SK-N-SH (cell line): ENCODE measurements around the gene ADGRL3. TPM values are rescaled to one million over a fixed set of nuclear protein-coding genes. Genes with fewer than 3 reads are reported as not detected.

Source experiments
- CTCF ChIA-PET: fragments of 300-600, 350-600 bp; formaldehyde crosslinking; extraction: SDS; loops from one replicate; lab custom pipeline; 2021; lab: Yijun Ruan, JAX
- POLR2A ChIA-PET: fragments of 350-600 bp; sonication (Branson Sonifier 250); formaldehyde crosslinking; extraction: SDS; loops from one replicate; lab custom pipeline; 2020; ENCODE audit warnings: antibody characterized with exemption, inconsistent platforms; lab: Yijun Ruan, JAX
- DNase-seq: peaks from one replicate; pipeline ENCODE4 v3.0.0; 2012
- H2AFZ ChIP-seq: fragments of 200-600 bp; sonication (generic); 2 replicates; pipeline ENCODE4 v1.8.1; 2016; ENCODE audit warnings: antibody characterized with exemption, mild to moderate bottlenecking, low read depth
- H3F3A ChIP-seq: fragments of 200-600 bp; sonication (generic); replicated peaks from 2 replicates; pipeline ENCODE3; 2016; ENCODE audit warnings: antibody characterized with exemption, mild to moderate bottlenecking; ENCODE audit not compliant: insufficient read depth
- H3K27ac ChIP-seq, 2 experiments: fragments of 200-500 bp in 1 of 2; fragments of 200-600 bp in 1 of 2; sonication (Bioruptor generic) in 1 of 2; sonication (generic), shearing (Covaris generic) in 1 of 2; 2 replicates each; pipeline versions ENCODE4 v1.5.1 to v1.6.1; 2014 to 2016; ENCODE audit warnings: low read depth in 2 of 2, inconsistent platforms in 1 of 2, low read length in 1 of 2, mild to moderate bottlenecking in 1 of 2, mixed read lengths in 1 of 2
- H3K27me3 ChIP-seq: fragments of 200-600 bp; sonication (generic), shearing (Covaris generic); 2 replicates; pipeline ENCODE4 v1.6.1; 2016; ENCODE audit warnings: mixed run types; ENCODE audit not compliant: insufficient read depth
- H3K36me3 ChIP-seq, 2 experiments: fragments of 200-500 bp in 1 of 2; fragments of 200-600 bp in 1 of 2; sonication (Bioruptor generic) in 1 of 2; sonication (generic) in 1 of 2; replicated peaks in 1 of 2; 2 replicates each; pipeline versions ENCODE3 to v1.5.1; 2014 to 2016; ENCODE audit warnings: low read length in 1 of 2, mild to moderate bottlenecking in 1 of 2; ENCODE audit not compliant: insufficient read depth in 2 of 2, control insufficient read depth in 1 of 2
- H3K4me1 ChIP-seq, 2 experiments: fragments of 200-500 bp in 1 of 2; fragments of 200-600 bp in 1 of 2; sonication (Bioruptor generic) in 1 of 2; sonication (generic), shearing (Covaris generic) in 1 of 2; 2 replicates each; pipeline versions ENCODE4 v1.5.1 to v1.6.1; 2014 to 2016; ENCODE audit warnings: low read depth in 1 of 2, low read length in 1 of 2, mixed run types in 1 of 2; ENCODE audit not compliant: insufficient read depth in 2 of 2, control insufficient read depth in 1 of 2
- H3K4me2 ChIP-seq: fragments of 200-600 bp; sonication (generic), shearing (Covaris generic); 2 replicates; pipeline ENCODE4 v1.6.1; 2017; ENCODE audit warnings: mixed run types
- H3K4me3 ChIP-seq, 2 experiments: fragments of 200-500 bp in 1 of 2; fragments of 200-600 bp in 1 of 2; sonication (Bioruptor generic) in 1 of 2; sonication (generic), shearing (Covaris generic) in 1 of 2; 2 replicates each; pipeline versions ENCODE4 v1.5.1 to v1.8.1; 2014 to 2016; ENCODE audit warnings: low read depth in 2 of 2, inconsistent platforms in 1 of 2, low read length in 1 of 2, mild to moderate bottlenecking in 1 of 2, mixed read lengths in 1 of 2, moderate library complexity in 1 of 2
- H3K79me2 ChIP-seq: fragments of 200-600 bp; sonication (generic); 2 replicates; pipeline ENCODE4 v1.8.1; 2017; ENCODE audit warnings: mild to moderate bottlenecking; ENCODE audit not compliant: insufficient read depth
- H3K9ac ChIP-seq: fragments of 200-600 bp; sonication (generic); 2 replicates; pipeline ENCODE4 v1.6.1; 2017; ENCODE audit warnings: mixed run types
- H3K9me2 ChIP-seq: fragments of 200-600 bp; sonication (generic); 2 replicates; pipeline ENCODE4 v1.6.1; 2017; ENCODE audit warnings: mixed run types
- H3K9me3 ChIP-seq: fragments of 200-600 bp; sonication (generic); 2 replicates; pipeline ENCODE4 v1.6.1; 2017; ENCODE audit warnings: mixed run types, mild to moderate bottlenecking, moderate library complexity
- H4K20me1 ChIP-seq: fragments of 200-600 bp; sonication (generic); 2 replicates; pipeline ENCODE4 v1.6.1; 2017; ENCODE audit warnings: mild to moderate bottlenecking, mixed run types; ENCODE audit not compliant: insufficient read depth
- CHD2 ChIP-seq: fragments of 150-350 bp; IDR thresholded peaks from 2 replicates; pipeline ENCODE4 v1.6.1; 2018; ENCODE audit warnings: low read length; ENCODE audit not compliant: partially characterized antibody
- CTCF ChIP-seq: fragments of 200-600 bp; sonication (generic); IDR thresholded peaks from 2 replicates; pipeline ENCODE4 v1.6.1; 2017; ENCODE audit warnings: antibody characterized with exemption, mild to moderate bottlenecking, moderate library complexity
- ELF1 ChIP-seq: IDR thresholded peaks from 2 replicates; pipeline ENCODE4 v1.4.0; 2012
- EZH2phosphoT487 ChIP-seq: fragments of 200-600 bp; sonication (generic); IDR thresholded peaks from 2 replicates; pipeline ENCODE4 v1.6.1; 2017; ENCODE audit warnings: low read depth, mixed run types, mild to moderate bottlenecking, antibody characterized with exemption, moderate library complexity, borderline replicate concordance
- FOXM1 ChIP-seq: IDR thresholded peaks from 2 replicates; pipeline ENCODE4 v1.4.0; 2012; ENCODE audit warnings: low read depth, mild to moderate bottlenecking
- GABPA ChIP-seq: IDR thresholded peaks from 2 replicates; pipeline ENCODE4 v1.4.0; 2012; ENCODE audit warnings: low read depth, mild to moderate bottlenecking
- GATA2 ChIP-seq: sonication (generic); formaldehyde crosslinking; IDR thresholded peaks from 2 replicates; pipeline ENCODE4 v1.5.0; 2020; ENCODE audit warnings: mild to moderate bottlenecking, missing genetic modification reagents
- IRF3 ChIP-seq: fragments of 150-350 bp; IDR thresholded peaks from 2 replicates; pipeline ENCODE4 v1.6.1; 2016; ENCODE audit warnings: mild to moderate bottlenecking, low read depth, low read length
- MAX ChIP-seq: IDR thresholded peaks from 2 replicates; pipeline ENCODE4 v1.4.0; 2012; ENCODE audit warnings: low read depth
- NRF1 ChIP-seq: IDR thresholded peaks from 2 replicates; pipeline ENCODE4 v1.6.1; 2012; ENCODE audit warnings: low read depth, mild to moderate bottlenecking, low read length
- RAD21 ChIP-seq: IDR thresholded peaks from 2 replicates; pipeline ENCODE4 v1.6.1; 2012; ENCODE audit warnings: mild to moderate bottlenecking, low read length
- RFX5 ChIP-seq: IDR thresholded peaks from 2 replicates; pipeline ENCODE4 v1.6.1; 2012; ENCODE audit warnings: mild to moderate bottlenecking, improper control_type of control experiment, low read length
- RXRA ChIP-seq: IDR thresholded peaks from 2 replicates; pipeline ENCODE4 v1.4.0; 2012; ENCODE audit warnings: low read depth, mild to moderate bottlenecking, borderline replicate concordance
- SIN3A ChIP-seq: IDR thresholded peaks from 2 replicates; pipeline ENCODE4 v1.6.1; 2012; ENCODE audit warnings: low read depth, mild to moderate bottlenecking, low read length, moderate library complexity, borderline replicate concordance
- SMC3 ChIP-seq: IDR thresholded peaks from 2 replicates; pipeline ENCODE4 v1.6.1; 2012; ENCODE audit warnings: low read depth, low read length, improper control_type of control experiment
- TCF12 ChIP-seq: IDR thresholded peaks from 2 replicates; pipeline ENCODE4 v1.4.0; 2012
- USF2 ChIP-seq: fragments of 150-350 bp; IDR thresholded peaks from 2 replicates; pipeline ENCODE4 v1.6.1; 2017; ENCODE audit warnings: antibody characterized with exemption, low read length, low read depth, borderline replicate concordance
- YY1 ChIP-seq: IDR thresholded peaks from 2 replicates; pipeline ENCODE4 v1.4.0; 2012; ENCODE audit warnings: low read depth, mild to moderate bottlenecking
- WGBS: methylation state at CpG from one replicate; pipeline ENCODE4 v1.1.6; 2017; ENCODE audit warnings: low lambda C conversion rate; 5-methylcytosine and 5-hydroxymethylcytosine counted together
- polyA plus RNA-seq, 3 experiments: library from polyadenylated mRNA; depleted of rRNA; stranded (reverse); fragments of >200 nt; gene quantifications; 2 replicates each; pipeline ENCODE4 v1.2.3, GENCODE V29; 2012

The ADGRL3 gene
- polyA plus RNA-seq, 1 of the 3 experiments (the other 2 are of a cell fraction), result 0.03 TPM

- Histone ChIP-seq H3F3A (no peaks in the 10 kb centered on the region), H3K9ac (no peak overlapping the region), H3K4me1 (no peaks in the 10 kb centered on the region), H3K4me2 (no peak overlapping the region), H3K79me2 (no peaks in the 10 kb centered on the region), H3K4me3 (no peak overlapping the region), H3K27ac (no peak overlapping the region), H3K36me3 (no peaks in the 10 kb centered on the region), H3K27me3 (peaks cover 4% of the 10 kb centered on the region; the same call in 1 of the 2 replicates), H3K9me3 (no peaks in the 10 kb centered on the region), H3K9me2 (no peaks in the 10 kb centered on the region), H4K20me1 (no peaks in the 10 kb centered on the region), H2AFZ (no peak overlapping the region)
- ChIA-PET POLR2A (no interaction called here), CTCF (no interaction called here)
- 50% methylated on average over 1 of the region's 1 CpG for WGBS
- TF ChIP-seq RAD21 (no peak), MAX (no peak), FOXM1 (no peak), NRF1 (no peak), GABPA (no peak), RXRA (no peak), IRF3 (no peak), GATA2 (CRISPR knock-in tag) (no peak), YY1 (no peak), CHD2 (no peak)
- DNase-seq, result no peak
These were observed 5.6 kb upstream of the ADGRL3 start for GRCh38 chr4:61194571-61194970.

GRCh38 chr4:61195101-61195500 is 5.0 kb upstream of the ADGRL3 start:
- H3K9ac ChIP-seq, result no peak overlapping the region
- POLR2A ChIA-PET, result no interaction called here

More at GRCh38 chr4:61195101-61195500, 5.0 kb upstream of the ADGRL3 start:
- no peak for TF ChIP-seq YY1
- no peak for TF ChIP-seq SIN3A
- no peak for TF ChIP-seq RFX5
- no peak for TF ChIP-seq ELF1
- no peak for TF ChIP-seq FOXM1
- TF ChIP-seq NRF1, result no peak
- no peak for TF ChIP-seq USF2
- no peak for TF ChIP-seq SMC3
- no peak for TF ChIP-seq EZH2phosphoT487
- TF ChIP-seq TCF12, result no peak
- TF ChIP-seq CTCF, result no peak
- TF ChIP-seq GABPA, result no peak
- H3K4me2 ChIP-seq, result no peak overlapping the region
- no peak overlapping the region for H2AFZ ChIP-seq
- H3K27me3 ChIP-seq, result peaks cover 8% of the 10 kb centered on the region; the same call in 1 of the 2 replicates
- CTCF ChIA-PET, result no interaction called here
- H3K27ac ChIP-seq, result no peak overlapping the region
- no peak overlapping the region for H3K4me3 ChIP-seq
- H3K36me3 ChIP-seq, result no peaks in the 10 kb centered on the region
- no peaks in the 10 kb centered on the region for H3K9me2 ChIP-seq
- H3K79me2 ChIP-seq, result no peaks in the 10 kb centered on the region
- no peaks in the 10 kb centered on the region; a peak in 1 of 4 replicates for H3K4me1 ChIP-seq
- H4K20me1 ChIP-seq, result no peaks in the 10 kb centered on the region
- no peak for DNase-seq
- no peaks in the 10 kb centered on the region for H3K9me3 ChIP-seq
- WGBS, result 27% methylated on average over 1 of the region's 1 CpG
- H3F3A ChIP-seq, result no peaks in the 10 kb centered on the region
